WTC11 (cell line): ENCODE results near the gene NRG2. TPM values are rescaled to one million over a fixed set of nuclear protein-coding genes. Genes with fewer than 3 reads are reported as not detected.

Experiments used
- ATAC-seq: fragments of 200-7000 bp; cut with Tn5 transposase; 2 replicates; pipeline ENCODE4 v1.10.0; 2021; ENCODE audit warnings: mild to moderate bottlenecking, moderate library complexity
- CTCF ChIA-PET: fragments of 300-600 bp; sonication (Branson Sonifier 250); formaldehyde crosslinking; loops from one replicate; lab custom pipeline; 2021; ENCODE audit warnings: antibody characterized with exemption; lab: Charles Lee
- POLR2A ChIA-PET: fragments of 350-600 bp; sonication (Branson Sonifier 250); formaldehyde crosslinking; loops from one replicate; lab custom pipeline; 2021; ENCODE audit warnings: antibody characterized with exemption; lab: Charles Lee
- DNase-seq: peaks from one replicate; pipeline ENCODE4 v3.0.0; 2021; ENCODE audit warnings: low spot score
- H3K27ac Mint-ChIP-seq: 2 replicates; pipeline ENCODE4 v1.8.0; 2021; ENCODE audit warnings: mixed read lengths
- H3K27me3 Mint-ChIP-seq: 2 replicates; pipeline ENCODE4 v1.8.0; 2021; ENCODE audit warnings: low read depth, mild to moderate bottlenecking, moderate library complexity, mixed read lengths
- H3K36me3 Mint-ChIP-seq: 2 replicates; pipeline ENCODE4 v1.8.0; 2021; ENCODE audit warnings: mixed read lengths
- H3K4me1 Mint-ChIP-seq: 2 replicates; pipeline ENCODE4 v1.8.0; 2022; ENCODE audit warnings: mixed read lengths
- H3K4me3 Mint-ChIP-seq: 2 replicates; pipeline ENCODE4 v1.8.0; 2021; ENCODE audit warnings: mild to moderate bottlenecking, moderate library complexity, mixed read lengths
- H3K9me3 Mint-ChIP-seq: 2 replicates; pipeline ENCODE4 v1.8.0; 2021; ENCODE audit warnings: mixed read lengths
- CREB1 ChIP-seq: sonication (generic); formaldehyde crosslinking; IDR thresholded peaks from 2 replicates; pipeline ENCODE4 v1.8.0; 2023; ENCODE audit warnings: mild to moderate bottlenecking, missing genetic modification reagents
- EMX1 ChIP-seq: fragments of 250-450 bp; sonication (Bioruptor Pico); IDR thresholded peaks from 2 replicates; pipeline ENCODE4 v1.8.0; 2021; ENCODE audit warnings: mild to moderate bottlenecking
- ETV6 ChIP-seq: sonication (generic); formaldehyde crosslinking; IDR thresholded peaks from 2 replicates; pipeline ENCODE4 v1.8.1; 2022; ENCODE audit warnings: mild to moderate bottlenecking, missing genetic modification reagents
- FOXP1 ChIP-seq: sonication (generic); formaldehyde crosslinking; IDR thresholded peaks from 2 replicates; pipeline ENCODE4 v1.8.0; 2022; ENCODE audit warnings: missing genetic modification reagents, mild to moderate bottlenecking, moderate library complexity, borderline replicate concordance
- IRF2 ChIP-seq: sonication (generic); formaldehyde crosslinking; IDR thresholded peaks from 2 replicates; pipeline ENCODE4 v1.8.0; 2022; ENCODE audit warnings: low read depth, missing genetic modification reagents, borderline replicate concordance
- NFATC4 ChIP-seq: fragments of 250-450 bp; sonication (Bioruptor Pico); IDR thresholded peaks from 2 replicates; pipeline ENCODE4 v1.9.0; 2021; ENCODE audit warnings: mild to moderate bottlenecking
- NR3C1 ChIP-seq: sonication (generic); formaldehyde crosslinking; conservative IDR thresholded peaks from 2 replicates; pipeline ENCODE4 v1.8.1; 2023; ENCODE audit warnings: low read depth, mild to moderate bottlenecking, missing genetic modification reagents
- OVOL2 ChIP-seq: fragments of 250-450 bp; sonication (Bioruptor Pico); IDR thresholded peaks from 2 replicates; pipeline ENCODE4 v1.9.0; 2021; ENCODE audit warnings: mild to moderate bottlenecking, borderline replicate concordance
- PRRX2 ChIP-seq: fragments of 250-450 bp; sonication (Bioruptor Pico); IDR thresholded peaks from 2 replicates; pipeline ENCODE4 v1.8.0; 2021; ENCODE audit warnings: mild to moderate bottlenecking
- SOX15 ChIP-seq: fragments of 250-450 bp; sonication (Bioruptor Pico); IDR thresholded peaks from 2 replicates; pipeline ENCODE4 v1.9.0; 2021; ENCODE audit warnings: mild to moderate bottlenecking
- ZNF121 ChIP-seq: sonication (generic); formaldehyde crosslinking; IDR thresholded peaks from 2 replicates; pipeline ENCODE4 v1.8.0; 2023; ENCODE audit warnings: missing genetic modification reagents
- ZNF138 ChIP-seq: sonication (generic); formaldehyde crosslinking; conservative IDR thresholded peaks from 2 replicates; pipeline ENCODE4 v1.8.1; 2022; ENCODE audit warnings: mild to moderate bottlenecking, moderate library complexity, missing genetic modification reagents
- ZNF232 ChIP-seq: sonication (generic); formaldehyde crosslinking; IDR thresholded peaks from 2 replicates; pipeline ENCODE4 v1.8.0; 2022; ENCODE audit warnings: mild to moderate bottlenecking, missing genetic modification reagents
- ZNF423 ChIP-seq: fragments of 250-450 bp; sonication (Bioruptor Pico); IDR thresholded peaks from 2 replicates; pipeline ENCODE4 v2.1.2; 2022; ENCODE audit warnings: mild to moderate bottlenecking, moderate library complexity
- total RNA-seq: library from RNA; stranded (reverse); gene quantifications from 3 replicates; pipeline ENCODE4 v1.2.3, GENCODE V29; 2021
- TF ChIP-seq, protein P1 (sequence below): fragments of 250-450 bp; sonication (Bioruptor Pico); IDR thresholded peaks from 2 replicates; pipeline ENCODE4 v1.9.0; 2021; ENCODE audit warnings: mild to moderate bottlenecking
- TF ChIP-seq, protein P2 (sequence below): sonication (generic); formaldehyde crosslinking; IDR thresholded peaks from 2 replicates; pipeline ENCODE4 v1.8.1; 2022; ENCODE audit warnings: low read depth, mild to moderate bottlenecking, moderate library complexity, missing genetic modification reagents, borderline replicate concordance
- TF ChIP-seq, protein P3 (sequence below): sonication (generic); formaldehyde crosslinking; IDR thresholded peaks from 2 replicates; pipeline ENCODE4 v1.8.1; 2022; ENCODE audit warnings: mild to moderate bottlenecking, missing genetic modification reagents, moderate library complexity, borderline replicate concordance
- TF ChIP-seq, protein P4 (sequence below): fragments of 250-450 bp; sonication (Bioruptor Pico); conservative IDR thresholded peaks from 2 replicates; pipeline ENCODE4 v1.9.0; 2021; ENCODE audit warnings: mild to moderate bottlenecking
- TF ChIP-seq, protein P5 (sequence below): sonication (generic); formaldehyde crosslinking; IDR thresholded peaks from 2 replicates; pipeline ENCODE4 v1.8.1; 2023; ENCODE audit warnings: mild to moderate bottlenecking, missing genetic modification reagents
- TF ChIP-seq, protein P6 (sequence below): sonication (generic); formaldehyde crosslinking; IDR thresholded peaks from 2 replicates; pipeline ENCODE4 v1.8.1; 2022; ENCODE audit warnings: missing genetic modification reagents, borderline replicate concordance

NRG2 gene
- total RNA-seq, 1 experiment from 2014 or later = 0.44 TPM

DNA sequence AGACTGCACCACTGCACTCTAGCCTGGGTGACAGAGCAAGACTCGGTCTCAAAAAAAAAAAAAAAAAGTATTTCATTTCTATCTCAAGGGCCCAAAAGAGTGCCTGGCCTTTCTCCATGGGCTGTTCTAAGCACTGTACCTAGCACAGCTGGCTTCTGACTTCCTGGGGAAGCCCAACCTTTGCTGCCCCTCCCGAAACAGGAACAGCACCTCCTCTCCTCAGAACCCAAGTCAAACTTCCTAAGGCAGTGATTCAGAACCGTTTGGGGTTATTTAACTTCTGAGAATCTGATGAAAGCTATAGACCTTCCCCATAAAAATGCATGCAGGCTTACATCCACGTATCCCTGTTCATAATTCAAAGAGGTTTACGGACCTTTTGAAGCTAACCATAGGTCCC lies 57.8 kb downstream of the NRG2 start:
- DNase-seq (no peak), ATAC-seq (no peak)
- peaks cover 14% of the 10 kb centered on the region for H3K27me3 Mint-ChIP-seq
- no peak overlapping the region for H3K4me3 Mint-ChIP-seq
- TF ChIP-seq OVOL2 = no peak
- peaks cover 10% of the 10 kb centered on the region for H3K4me1 Mint-ChIP-seq
- ChIA-PET POLR2A (interaction anchor here (0.6 to 0.7 kb wide), 3 partner anchors 16 to 602 kb away, joined by 4 to 5 read pairs (median 4); no protein-coding TSS in a partner anchor), CTCF (interaction anchor here (0.7 to 1.8 kb wide), 3 partner anchors 11 to 105 kb away, joined by 3 to 14 read pairs (median 3); no protein-coding TSS in a partner anchor)
- no peak overlapping the region for H3K27ac Mint-ChIP-seq
- H3K9me3 Mint-ChIP-seq = no peaks in the 10 kb centered on the region
- H3K36me3 Mint-ChIP-seq = no peaks in the 10 kb centered on the region

DNA sequence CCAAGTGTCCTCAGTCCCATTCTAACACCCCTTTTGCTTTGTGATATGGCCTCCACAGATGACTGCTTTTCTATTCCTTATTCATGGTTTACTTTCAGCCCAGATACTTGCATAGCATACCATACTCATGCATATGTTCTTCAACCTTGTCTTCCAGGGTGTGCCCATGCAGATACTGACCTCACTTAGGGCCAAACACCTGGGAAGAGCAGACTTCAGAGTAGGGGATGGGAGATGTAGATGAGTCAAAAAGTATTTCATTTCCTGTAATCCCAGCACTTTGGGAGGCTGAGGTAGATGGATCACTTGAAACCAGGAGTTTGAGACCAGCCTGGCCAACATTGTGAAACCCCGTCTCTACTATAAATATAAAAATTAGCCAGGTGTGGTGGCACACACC lies 58.3 kb downstream of the NRG2 start:
- Mint-ChIP-seq H3K4me3 (no peak overlapping the region), H3K4me1 (peaks cover 10% of the 10 kb centered on the region), H3K36me3 (no peaks in the 10 kb centered on the region), H3K27ac (no peak overlapping the region), H3K27me3 (peaks cover 15% of the 10 kb centered on the region), H3K9me3 (no peaks in the 10 kb centered on the region)
- POLR2A ChIA-PET = interaction anchor here (0.7 kb wide), 1 partner anchor 104 kb away, joined by 4 read pairs; no protein-coding TSS in a partner anchor
- TF ChIP-seq EMX1 (no peak), ZNF423 (no peak), ZNF121 (CRISPR knock-in tag) (no peak), SOX15 (no peak), IRF2 (no peak), ETV6 (CRISPR knock-in tag) (no peak), CREB1 (CRISPR knock-in tag) (no peak), NR3C1 (CRISPR knock-in tag) (no peak), PRRX2 (CRISPR knock-in tag) (no peak), ZNF138 (CRISPR knock-in tag) (no peak), NFATC4 (no peak), FOXP1 (CRISPR knock-in tag) (no peak), ZNF232 (CRISPR knock-in tag) (no peak)
- TF ChIP-seq, protein P1, sequence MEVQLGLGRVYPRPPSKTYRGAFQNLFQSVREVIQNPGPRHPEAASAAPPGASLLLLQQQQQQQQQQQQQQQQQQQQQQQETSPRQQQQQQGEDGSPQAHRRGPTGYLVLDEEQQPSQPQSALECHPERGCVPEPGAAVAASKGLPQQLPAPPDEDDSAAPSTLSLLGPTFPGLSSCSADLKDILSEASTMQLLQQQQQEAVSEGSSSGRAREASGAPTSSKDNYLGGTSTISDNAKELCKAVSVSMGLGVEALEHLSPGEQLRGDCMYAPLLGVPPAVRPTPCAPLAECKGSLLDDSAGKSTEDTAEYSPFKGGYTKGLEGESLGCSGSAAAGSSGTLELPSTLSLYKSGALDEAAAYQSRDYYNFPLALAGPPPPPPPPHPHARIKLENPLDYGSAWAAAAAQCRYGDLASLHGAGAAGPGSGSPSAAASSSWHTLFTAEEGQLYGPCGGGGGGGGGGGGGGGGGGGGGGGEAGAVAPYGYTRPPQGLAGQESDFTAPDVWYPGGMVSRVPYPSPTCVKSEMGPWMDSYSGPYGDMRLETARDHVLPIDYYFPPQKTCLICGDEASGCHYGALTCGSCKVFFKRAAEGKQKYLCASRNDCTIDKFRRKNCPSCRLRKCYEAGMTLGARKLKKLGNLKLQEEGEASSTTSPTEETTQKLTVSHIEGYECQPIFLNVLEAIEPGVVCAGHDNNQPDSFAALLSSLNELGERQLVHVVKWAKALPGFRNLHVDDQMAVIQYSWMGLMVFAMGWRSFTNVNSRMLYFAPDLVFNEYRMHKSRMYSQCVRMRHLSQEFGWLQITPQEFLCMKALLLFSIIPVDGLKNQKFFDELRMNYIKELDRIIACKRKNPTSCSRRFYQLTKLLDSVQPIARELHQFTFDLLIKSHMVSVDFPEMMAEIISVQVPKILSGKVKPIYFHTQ = no peak
- TF ChIP-seq, protein P2, sequence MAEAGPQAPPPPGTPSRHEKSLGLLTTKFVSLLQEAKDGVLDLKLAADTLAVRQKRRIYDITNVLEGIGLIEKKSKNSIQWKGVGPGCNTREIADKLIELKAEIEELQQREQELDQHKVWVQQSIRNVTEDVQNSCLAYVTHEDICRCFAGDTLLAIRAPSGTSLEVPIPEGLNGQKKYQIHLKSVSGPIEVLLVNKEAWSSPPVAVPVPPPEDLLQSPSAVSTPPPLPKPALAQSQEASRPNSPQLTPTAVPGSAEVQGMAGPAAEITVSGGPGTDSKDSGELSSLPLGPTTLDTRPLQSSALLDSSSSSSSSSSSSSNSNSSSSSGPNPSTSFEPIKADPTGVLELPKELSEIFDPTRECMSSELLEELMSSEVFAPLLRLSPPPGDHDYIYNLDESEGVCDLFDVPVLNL (CRISPR knock-in tag) = no peak
- TF ChIP-seq, protein P3, sequence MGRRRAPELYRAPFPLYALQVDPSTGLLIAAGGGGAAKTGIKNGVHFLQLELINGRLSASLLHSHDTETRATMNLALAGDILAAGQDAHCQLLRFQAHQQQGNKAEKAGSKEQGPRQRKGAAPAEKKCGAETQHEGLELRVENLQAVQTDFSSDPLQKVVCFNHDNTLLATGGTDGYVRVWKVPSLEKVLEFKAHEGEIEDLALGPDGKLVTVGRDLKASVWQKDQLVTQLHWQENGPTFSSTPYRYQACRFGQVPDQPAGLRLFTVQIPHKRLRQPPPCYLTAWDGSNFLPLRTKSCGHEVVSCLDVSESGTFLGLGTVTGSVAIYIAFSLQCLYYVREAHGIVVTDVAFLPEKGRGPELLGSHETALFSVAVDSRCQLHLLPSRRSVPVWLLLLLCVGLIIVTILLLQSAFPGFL (CRISPR knock-in tag) = no peak
- TF ChIP-seq, protein P4, sequence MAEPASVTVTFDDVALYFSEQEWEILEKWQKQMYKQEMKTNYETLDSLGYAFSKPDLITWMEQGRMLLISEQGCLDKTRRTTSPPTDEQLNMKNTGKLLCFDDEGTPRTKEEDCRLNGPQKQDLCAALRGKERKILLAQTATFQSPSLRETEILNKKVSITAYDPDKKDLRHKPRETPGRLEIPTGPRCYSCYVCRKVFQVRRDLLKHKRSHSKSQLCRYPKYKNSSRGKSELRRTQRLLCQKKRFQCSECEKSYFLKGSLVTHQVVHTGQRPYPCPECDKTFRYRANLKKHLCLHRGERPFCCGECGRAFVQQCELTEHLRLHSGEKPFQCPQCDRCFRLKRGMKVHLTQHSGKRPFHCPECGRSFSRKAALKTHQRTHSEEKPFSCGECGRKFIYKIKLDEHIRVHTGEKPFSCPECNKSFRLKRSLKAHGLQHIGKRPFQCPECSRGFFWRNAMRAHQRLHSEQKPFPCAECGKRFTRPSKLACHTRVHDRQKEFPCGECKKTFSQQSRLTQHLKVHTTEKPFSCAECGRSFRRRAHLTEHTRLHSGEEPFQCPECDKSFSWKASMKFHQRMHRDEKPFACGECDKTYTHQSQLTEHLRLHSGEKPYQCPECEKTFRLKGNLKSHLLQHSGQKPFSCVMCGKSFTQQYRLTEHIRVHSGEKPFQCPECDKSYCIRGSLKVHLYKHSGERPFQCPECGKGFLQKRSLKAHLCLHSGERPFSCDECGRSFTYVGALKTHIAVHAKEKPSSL = no peak
- TF ChIP-seq, protein P5, sequence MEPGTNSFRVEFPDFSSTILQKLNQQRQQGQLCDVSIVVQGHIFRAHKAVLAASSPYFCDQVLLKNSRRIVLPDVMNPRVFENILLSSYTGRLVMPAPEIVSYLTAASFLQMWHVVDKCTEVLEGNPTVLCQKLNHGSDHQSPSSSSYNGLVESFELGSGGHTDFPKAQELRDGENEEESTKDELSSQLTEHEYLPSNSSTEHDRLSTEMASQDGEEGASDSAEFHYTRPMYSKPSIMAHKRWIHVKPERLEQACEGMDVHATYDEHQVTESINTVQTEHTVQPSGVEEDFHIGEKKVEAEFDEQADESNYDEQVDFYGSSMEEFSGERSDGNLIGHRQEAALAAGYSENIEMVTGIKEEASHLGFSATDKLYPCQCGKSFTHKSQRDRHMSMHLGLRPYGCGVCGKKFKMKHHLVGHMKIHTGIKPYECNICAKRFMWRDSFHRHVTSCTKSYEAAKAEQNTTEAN = no peak
- TF ChIP-seq, protein P6, sequence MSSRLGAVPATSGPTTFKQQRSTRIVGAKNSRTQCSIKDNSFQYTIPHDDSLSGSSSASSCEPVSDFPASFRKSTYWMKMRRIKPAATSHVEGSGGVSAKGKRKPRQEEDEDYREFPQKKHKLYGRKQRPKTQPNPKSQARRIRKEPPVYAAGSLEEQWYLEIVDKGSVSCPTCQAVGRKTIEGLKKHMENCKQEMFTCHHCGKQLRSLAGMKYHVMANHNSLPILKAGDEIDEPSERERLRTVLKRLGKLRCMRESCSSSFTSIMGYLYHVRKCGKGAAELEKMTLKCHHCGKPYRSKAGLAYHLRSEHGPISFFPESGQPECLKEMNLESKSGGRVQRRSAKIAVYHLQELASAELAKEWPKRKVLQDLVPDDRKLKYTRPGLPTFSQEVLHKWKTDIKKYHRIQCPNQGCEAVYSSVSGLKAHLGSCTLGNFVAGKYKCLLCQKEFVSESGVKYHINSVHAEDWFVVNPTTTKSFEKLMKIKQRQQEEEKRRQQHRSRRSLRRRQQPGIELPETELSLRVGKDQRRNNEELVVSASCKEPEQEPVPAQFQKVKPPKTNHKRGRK = no peak
- CTCF ChIA-PET = interaction anchor here (0.7 to 1.8 kb wide), 2 partner anchors 16 to 104 kb away, joined by 3 to 14 read pairs; no protein-coding TSS in a partner anchor
- ATAC-seq = no peak
- no peak for DNase-seq
